Progenitor cell of endocrine pancreas (in vitro differentiated cells): ENCODE data around the gene PCSK5. TPM values are rescaled to one million over a fixed set of nuclear protein-coding genes. Genes with fewer than 3 reads are reported as not detected.

ENCODE experiments used
- DNase-seq: peaks from one replicate; pipeline ENCODE4 v3.0.0; 2021; ENCODE audit warnings: low spot score; ENCODE audit not compliant: unreplicated experiment
- H3K27ac Mint-ChIP-seq: 2 replicates; pipeline ENCODE4 v1.8.0; 2021; ENCODE audit warnings: mild to moderate bottlenecking, moderate library complexity, mixed read lengths
- H3K27me3 Mint-ChIP-seq: 2 replicates; pipeline ENCODE4 v1.8.0; 2021; ENCODE audit warnings: mixed read lengths
- H3K36me3 Mint-ChIP-seq: 2 replicates; pipeline ENCODE4 v1.8.0; 2022; ENCODE audit warnings: mixed read lengths; ENCODE audit not compliant: insufficient read depth
- H3K4me1 Mint-ChIP-seq: 2 replicates; pipeline ENCODE4 v1.8.0; 2021; ENCODE audit warnings: low read depth, mixed read lengths
- H3K4me3 Mint-ChIP-seq: 2 replicates; pipeline ENCODE4 v1.8.0; 2021; ENCODE audit warnings: low read depth, mild to moderate bottlenecking, moderate library complexity, mixed read lengths
- H3K9me3 Mint-ChIP-seq: 2 replicates; pipeline ENCODE4 v1.8.0; 2021; ENCODE audit warnings: low read depth, mixed read lengths
- total RNA-seq: library from RNA; stranded (reverse); gene quantifications from 2 replicates; pipeline ENCODE4 v1.2.1, GENCODE V29; 2021
- TF ChIP-seq, protein P1 (sequence below): fragments of 200-600 bp; sonication (generic); IDR thresholded peaks from one replicate; pipeline ENCODE4 v1.5.0; 2021; ENCODE audit warnings: antibody characterized with exemption, mild to moderate bottlenecking; ENCODE audit not compliant: unreplicated experiment

PCSK5 gene
- total RNA-seq, 1 donor from 2014 or later = 7.3 TPM

DNA sequence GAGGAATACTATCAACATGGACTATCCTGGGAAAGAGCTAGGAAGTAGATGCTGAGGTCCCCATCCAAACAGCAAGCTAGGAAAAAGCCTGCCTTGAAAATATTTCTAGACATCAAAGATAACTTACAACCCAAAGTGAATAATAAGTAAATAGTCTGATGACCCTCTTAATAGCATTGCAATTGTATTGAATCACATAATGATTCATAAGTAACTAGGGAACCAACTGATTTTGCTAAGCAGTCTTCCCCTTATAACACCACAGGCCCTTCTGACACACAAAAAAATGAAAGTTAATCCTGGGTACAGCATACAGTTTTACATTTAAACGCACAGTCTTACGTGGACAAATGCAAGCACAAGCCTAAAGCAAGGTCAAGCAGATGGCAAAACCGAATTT lies 304.4 kb downstream of the PCSK5 start:
- H3K27ac Mint-ChIP-seq = no peak overlapping the region
- DNase-seq = no peak
- TF ChIP-seq, protein P1, sequence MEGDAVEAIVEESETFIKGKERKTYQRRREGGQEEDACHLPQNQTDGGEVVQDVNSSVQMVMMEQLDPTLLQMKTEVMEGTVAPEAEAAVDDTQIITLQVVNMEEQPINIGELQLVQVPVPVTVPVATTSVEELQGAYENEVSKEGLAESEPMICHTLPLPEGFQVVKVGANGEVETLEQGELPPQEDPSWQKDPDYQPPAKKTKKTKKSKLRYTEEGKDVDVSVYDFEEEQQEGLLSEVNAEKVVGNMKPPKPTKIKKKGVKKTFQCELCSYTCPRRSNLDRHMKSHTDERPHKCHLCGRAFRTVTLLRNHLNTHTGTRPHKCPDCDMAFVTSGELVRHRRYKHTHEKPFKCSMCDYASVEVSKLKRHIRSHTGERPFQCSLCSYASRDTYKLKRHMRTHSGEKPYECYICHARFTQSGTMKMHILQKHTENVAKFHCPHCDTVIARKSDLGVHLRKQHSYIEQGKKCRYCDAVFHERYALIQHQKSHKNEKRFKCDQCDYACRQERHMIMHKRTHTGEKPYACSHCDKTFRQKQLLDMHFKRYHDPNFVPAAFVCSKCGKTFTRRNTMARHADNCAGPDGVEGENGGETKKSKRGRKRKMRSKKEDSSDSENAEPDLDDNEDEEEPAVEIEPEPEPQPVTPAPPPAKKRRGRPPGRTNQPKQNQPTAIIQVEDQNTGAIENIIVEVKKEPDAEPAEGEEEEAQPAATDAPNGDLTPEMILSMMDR = no peak
- H3K27me3 Mint-ChIP-seq = no peaks in the 10 kb centered on the region
- H3K9me3 Mint-ChIP-seq = peaks cover 2% of the 10 kb centered on the region
- peaks cover 1% of the 10 kb centered on the region for H3K36me3 Mint-ChIP-seq
- H3K4me3 Mint-ChIP-seq = no peak overlapping the region
- no peaks in the 10 kb centered on the region for H3K4me1 Mint-ChIP-seq

DNA sequence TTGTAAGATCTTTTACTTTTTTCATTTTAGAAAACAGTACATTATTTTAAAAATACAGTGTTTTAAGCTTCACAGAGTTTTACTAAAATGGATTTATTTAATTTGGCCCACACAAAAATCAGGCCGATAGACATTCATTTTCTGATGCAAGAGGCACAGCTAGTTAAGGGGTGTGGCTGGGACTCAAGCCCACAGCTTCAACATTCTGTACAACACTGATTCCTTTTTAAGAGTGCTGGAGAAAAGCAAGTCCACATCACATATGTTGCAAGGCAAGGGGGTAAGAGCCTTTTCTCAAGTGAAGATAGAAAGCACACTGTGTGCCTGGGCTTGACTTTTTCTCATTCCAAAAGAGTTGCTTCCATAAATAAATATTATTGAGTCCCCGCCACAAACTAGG lies 307.9 kb downstream of the PCSK5 start:
- no peak for DNase-seq
- H3K27me3 Mint-ChIP-seq = peaks cover 3% of the 10 kb centered on the region
- TF ChIP-seq, protein P1 = no peak
- H3K36me3 Mint-ChIP-seq = no peaks in the 10 kb centered on the region
- no peak overlapping the region for H3K4me3 Mint-ChIP-seq
- peaks cover 4% of the 10 kb centered on the region for H3K4me1 Mint-ChIP-seq
- no peaks in the 10 kb centered on the region for H3K9me3 Mint-ChIP-seq
- H3K27ac Mint-ChIP-seq = no peak overlapping the region

DNA sequence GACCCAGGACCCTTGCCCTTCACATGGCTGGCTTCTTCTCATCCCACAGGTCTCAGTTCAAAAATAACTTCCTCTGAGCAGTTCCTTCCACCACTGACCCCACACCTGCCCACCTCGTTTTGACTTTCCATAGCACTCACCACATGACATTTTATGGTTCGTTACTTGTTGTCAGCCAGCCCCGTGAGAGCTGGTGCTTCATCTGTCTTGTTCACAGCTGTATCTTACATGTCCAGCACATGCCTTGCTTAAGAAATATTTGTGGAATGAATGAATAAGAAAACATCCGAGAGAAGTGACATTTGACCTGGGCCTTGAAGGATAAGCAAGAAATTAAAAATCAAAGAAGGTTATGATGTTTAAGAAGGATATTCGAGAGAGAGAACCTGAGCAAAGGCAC lies 309.8 kb downstream of the PCSK5 start:
- no peak for DNase-seq
- H3K27ac Mint-ChIP-seq = no peak overlapping the region
- peaks cover 4% of the 10 kb centered on the region for H3K27me3 Mint-ChIP-seq
- no peaks in the 10 kb centered on the region for H3K9me3 Mint-ChIP-seq
- no peaks in the 10 kb centered on the region for H3K36me3 Mint-ChIP-seq
- peaks cover 4% of the 10 kb centered on the region for H3K4me1 Mint-ChIP-seq
- TF ChIP-seq, protein P1 = no peak
- H3K4me3 Mint-ChIP-seq = no peak overlapping the region

DNA sequence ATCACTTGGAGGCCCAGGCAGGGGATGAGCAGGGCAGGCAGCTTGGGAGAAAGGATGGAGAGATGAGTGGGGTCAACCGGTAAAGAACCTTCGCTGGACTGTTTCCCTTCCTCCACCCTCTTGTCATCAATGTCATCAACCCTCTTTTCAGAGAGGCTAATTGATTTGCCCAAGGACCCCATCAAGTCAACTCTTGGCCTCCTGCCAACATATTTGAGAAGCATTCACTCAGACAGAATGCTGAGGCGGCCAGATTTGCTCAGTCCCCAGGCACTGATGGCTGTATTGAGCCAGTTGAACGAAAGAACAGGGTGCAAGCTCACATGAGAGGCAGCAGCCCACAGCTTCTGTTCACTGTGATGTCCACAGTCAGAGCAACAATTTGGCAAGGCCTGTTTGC lies 310.3 kb downstream of the PCSK5 start:
- Mint-ChIP-seq H3K9me3 (no peaks in the 10 kb centered on the region), H3K27ac (no peak overlapping the region), H3K4me3 (no peak overlapping the region), H3K36me3 (no peaks in the 10 kb centered on the region), H3K4me1 (peaks cover 4% of the 10 kb centered on the region), H3K27me3 (peaks cover 4% of the 10 kb centered on the region)
- TF ChIP-seq, protein P1 = no peak
- no peak for DNase-seq

DNA sequence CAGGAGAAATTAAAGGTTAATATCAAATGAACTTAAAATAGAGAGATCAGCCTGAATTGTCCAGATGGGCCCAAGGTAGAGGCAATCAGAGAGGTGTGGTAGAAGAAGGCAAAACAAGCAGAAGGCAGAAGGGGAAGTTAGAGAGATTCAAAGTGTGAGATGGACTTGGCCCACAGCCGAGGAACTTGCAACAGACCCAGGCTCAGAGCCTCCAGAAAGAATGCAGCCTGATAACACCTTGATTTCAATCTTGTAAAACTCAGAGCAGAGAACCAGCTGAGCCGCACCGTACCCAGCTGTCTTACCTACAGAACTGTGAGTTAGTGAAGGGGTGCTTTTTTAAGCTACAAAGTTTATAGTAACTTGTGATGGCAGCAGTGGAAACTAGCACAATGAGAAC lies 312.9 kb downstream of the PCSK5 start:
- no peak overlapping the region for H3K4me3 Mint-ChIP-seq
- H3K36me3 Mint-ChIP-seq = no peaks in the 10 kb centered on the region
- DNase-seq = no peak
- no peaks in the 10 kb centered on the region for H3K9me3 Mint-ChIP-seq
- H3K4me1 Mint-ChIP-seq = peaks cover 8% of the 10 kb centered on the region
- TF ChIP-seq, protein P1 = no peak
- H3K27ac Mint-ChIP-seq = no peak overlapping the region
- peaks cover 4% of the 10 kb centered on the region for H3K27me3 Mint-ChIP-seq
